ENCODE data around the gene XPO1. TPM values are rescaled to one million over a fixed set of nuclear protein-coding genes. Genes with fewer than 3 reads are reported as not detected.

The XPO1 gene
- polyA plus RNA-seq, 1 donor: 132 TPM

DNA sequence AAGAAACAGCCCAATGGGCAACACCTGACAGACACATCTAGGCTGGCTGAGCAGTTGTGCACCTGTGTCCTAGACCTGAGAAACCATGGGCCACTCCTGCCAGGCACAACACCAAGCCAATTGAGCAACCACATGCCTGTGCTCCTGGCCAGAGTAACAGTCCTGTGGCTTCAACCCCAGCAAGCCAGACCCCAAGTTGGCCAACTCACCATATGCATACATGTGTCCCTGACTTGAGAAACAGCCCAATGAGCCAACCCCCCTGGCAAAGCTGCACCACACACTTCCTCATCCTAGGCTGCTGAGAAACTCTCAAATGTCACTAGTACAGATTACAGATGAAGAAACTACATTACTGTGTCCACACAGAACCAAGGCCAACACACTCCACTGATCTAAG is 103.8 kb downstream of the XPO1 start:
- DNase-seq (ENCODE audit: low read depth): no peak

- no peak for DNase-seq (ENCODE audit: low read depth)
Measured at GRCh38 chr2:61433606-61434005, 104.5 kb downstream of the XPO1 start.

GRCh38 chr2:61432990-61433389 is 105.2 kb downstream of the XPO1 start:
- DNase-seq (ENCODE audit: low read depth): no peak

DNA sequence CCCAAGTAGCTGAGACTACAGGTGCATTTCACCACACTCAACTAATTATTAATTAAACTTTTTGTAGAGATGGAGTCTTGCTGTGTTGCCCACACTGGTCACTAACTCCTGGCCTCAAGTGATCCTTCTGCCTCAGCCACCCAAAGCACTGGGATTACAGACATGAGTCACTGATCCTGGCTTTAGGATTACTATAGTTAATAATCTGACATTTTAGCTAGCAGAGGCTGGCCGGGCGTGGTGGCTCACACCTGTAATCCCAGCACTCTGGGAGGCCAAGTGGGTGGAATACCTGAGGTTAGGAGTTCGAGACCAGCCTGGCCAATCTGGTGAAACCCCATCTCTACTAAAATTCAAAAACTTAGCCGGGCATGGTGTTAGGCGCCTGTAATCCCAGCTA is 106.8 kb downstream of the XPO1 start:
- DNase-seq (ENCODE audit: low read depth): no peak

Other genes with a start within 250 kb of the XPO1 start
- gene USP34, start 67.3 kb downstream of the XPO1 start, polyA plus RNA-seq (ENCODE audit: insufficient read length): 84.6 TPM

All from forelimb muscle (tissue), 1 donor.